ENCODE measurements around the gene ARHGAP6. TPM values are rescaled to one million over a fixed set of nuclear protein-coding genes. Genes with fewer than 3 reads are reported as not detected.

ARHGAP6 gene
- total RNA-seq, 1 experiment from 2014 or later, result 0.10 TPM

DNA sequence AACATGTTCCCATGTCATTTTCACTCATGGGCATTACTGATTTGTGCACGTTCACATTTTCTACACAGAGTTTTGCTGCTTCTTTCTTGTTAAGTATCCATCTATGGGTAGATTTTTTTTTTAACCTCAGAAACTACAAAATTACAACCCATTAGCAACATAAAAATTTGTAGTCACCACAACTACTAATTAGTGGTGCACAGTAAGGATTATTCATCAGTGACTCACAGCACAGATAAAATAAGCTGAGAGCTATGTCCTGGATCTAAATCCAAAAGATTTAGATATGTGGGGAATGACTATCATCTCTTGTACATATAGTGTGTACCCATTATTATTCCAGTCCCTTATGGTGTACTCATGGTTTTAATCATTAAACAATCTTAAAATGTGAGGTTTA, 392.2 kb downstream of the ARHGAP6 start:
- TF ChIP-seq CEBPB (IDR thresholded peaks at IDR 0.05; ENCODE audit: low read depth) (no peak), EGR1 (IDR thresholded peaks at IDR 0.05; ENCODE audit: low read depth) (no peak), POLR2AphosphoS5 (IDR thresholded peaks at IDR 0.05; ENCODE audit: low read depth, low read length) (no peak), CTCF (IDR thresholded peaks at IDR 0.05 in 2 of 3, conservative IDR thresholded peaks at IDR 0.05 in 1 of 3; ENCODE audit: borderline replicate concordance in 1 of 3, insufficient read depth in 1 of 3, low read depth in 2 of 3, low read length in 2 of 3) (no peak), REST (IDR thresholded peaks at IDR 0.05; ENCODE audit: low read depth) (no peak), ZBTB33 (IDR thresholded peaks at IDR 0.05; ENCODE audit: extremely low read depth, insufficient replicate concordance, low read length) (no peak), ZNF274 (IDR thresholded peaks at IDR 0.05; ENCODE audit: low read depth, low read length) (no peak), TCF7L2 (IDR thresholded peaks at IDR 0.05; ENCODE audit: borderline replicate concordance, extremely low read depth, insufficient read depth, insufficient read length) (no peak), YY1 (IDR thresholded peaks at IDR 0.05; ENCODE audit: extremely low read depth, insufficient replicate concordance, low read depth, low read length) (no peak), JUND (IDR thresholded peaks at IDR 0.05) (no peak), EZH2 (IDR thresholded peaks at IDR 0.05) (no peak)
- H3K4me3 ChIP-seq (replicated peaks in 1 of 2; ENCODE audit: low read depth in 1 of 2, low read length in 2 of 2), result no peak overlapping the region
- POLR2A ChIA-PET, result no interaction called here
- RAD21 ChIA-PET (ENCODE audit: low non-redundant PET in 1 of 2, low total read pairs in 2 of 2, uncharacterized antibody in 2 of 2, unreplicated experiment in 2 of 2), result no interaction called here
- H2AFZ ChIP-seq (ENCODE audit: low read depth, low read length, poor library complexity, severe bottlenecking), result no peak overlapping the region
- H3K36me3 ChIP-seq (ENCODE audit: control insufficient read depth in 1 of 2, insufficient read depth in 2 of 2, low read length in 2 of 2), result no peaks in the 10 kb centered on the region
- H3K27me3 ChIP-seq (ENCODE audit: insufficient read depth, low read length), result 0 out of 2 replicates have a peak, but pooled peaks cover 4% of the 10 kb centered on the region
- H3K9me2 ChIP-seq (ENCODE audit: insufficient read depth), result no peaks in the 10 kb centered on the region
- H3K4me1 ChIP-seq (ENCODE audit: control insufficient read depth in 1 of 2, insufficient read depth in 2 of 2, low read length in 2 of 2), result no peaks in the 10 kb centered on the region
- no peak overlapping the region for H3K4me2 ChIP-seq (ENCODE audit: low read length)
- no peaks in the 10 kb centered on the region for H4K20me1 ChIP-seq (ENCODE audit: insufficient read depth)
- no peaks in the 10 kb centered on the region for H3K9me3 ChIP-seq (ENCODE audit: control insufficient read depth in 1 of 2, insufficient read depth in 1 of 2, low read depth in 1 of 2, low read length in 2 of 2)
- DNase-seq (ENCODE audit: low read depth, low spot score) (no peak), ATAC-seq (no peak)
- no peak overlapping the region for H3K9ac ChIP-seq (ENCODE audit: low read length)
- no TSS peak for BruUV-seq (replicated peaks)
- intact Hi-C loops (cut with micrococcal nuclease), result no loop called here
- CTCF ChIA-PET, result no interaction called here
- H3K79me2 ChIP-seq (ENCODE audit: insufficient read depth, low read length), result no peaks in the 10 kb centered on the region
- no peak overlapping the region for H3K27ac ChIP-seq (ENCODE audit: low read depth, low read length)

Data from HCT116 (cell line).